ENCODE data around the gene NAT16. TPM values are rescaled to one million over a fixed set of nuclear protein-coding genes. Genes with fewer than 3 reads are reported as not detected.

Gene NAT16
- total and polyA plus RNA-seq, 2 donors (not counting 1 experiment from before 2014, with no cell fraction given) = not detected

- Histone ChIP-seq H3K27ac (ENCODE audit: low read length in 2 of 2) (no peak overlapping the region), H3K79me2 (ENCODE audit: control insufficient read depth, insufficient read depth, low read length) (no peaks in the 10 kb centered on the region), H3K4me1 (ENCODE audit: control insufficient read depth in 2 of 2, insufficient read depth in 2 of 2, low read length in 2 of 2) (peaks cover 14 to 23% of the 10 kb centered on the region in 2 donors), H3K36me3 (replicated peaks in 1 of 2; ENCODE audit: control extremely low read depth in 1 of 2, control insufficient read depth in 1 of 2, extremely low read depth in 1 of 2, insufficient read depth in 2 of 2, low read length in 1 of 2) (no peaks in the 10 kb centered on the region), H3K9ac (ENCODE audit: low read length) (no peak overlapping the region), H2AFZ (ENCODE audit: insufficient read depth, low read depth, low read length, poor library complexity, severe bottlenecking) (no peak overlapping the region), H3K4me2 (replicated peaks; ENCODE audit: low read depth, low read length, poor library complexity, severe bottlenecking) (no peak overlapping the region), H3K4me3 (ENCODE audit: control extremely low read depth in 1 of 5, extremely low read depth in 1 of 5, insufficient read depth in 1 of 5, low read depth in 2 of 5, low read length in 4 of 5) (no peak overlapping the region), H3K9me3 (ENCODE audit: control extremely low read depth in 1 of 3, control insufficient read depth in 2 of 3, insufficient read depth in 1 of 3, low read length in 2 of 3) (peaks cover 0 to 19% (median 0%) of the 10 kb centered on the region in 3 donors), H4K20me1 (ENCODE audit: control insufficient read depth, insufficient read depth, low read length, poor library complexity, severe bottlenecking) (no peaks in the 10 kb centered on the region), H3K27me3 (replicated peaks in 1 of 4; ENCODE audit: control extremely low read depth in 1 of 4, control insufficient read depth in 3 of 4, insufficient read depth in 4 of 4, low read length in 3 of 4) (peaks cover 0 to 42% (median 18%) of the 10 kb centered on the region in 4 experiments)
- POLR2A ChIA-PET = no interaction called here
- WGBS (ENCODE audit: insufficient coverage) = 75% methylated on average over 14 of the region's 14 CpGs
- intact Hi-C loops (cut with micrococcal nuclease) = no loop called here
- CTCF ChIA-PET = interaction anchor here (0.8 to 1.0 kb wide), 2 partner anchors 51 to 58 kb away, joined by 3 read pairs; no protein-coding TSS in a partner anchor
- TF ChIP-seq EZH2 (IDR thresholded peaks at IDR 0.05; ENCODE audit: borderline replicate concordance, insufficient read depth, low read depth, low read length, poor library complexity, severe bottlenecking) = no peak
- TF ChIP-seq, protein P1, sequence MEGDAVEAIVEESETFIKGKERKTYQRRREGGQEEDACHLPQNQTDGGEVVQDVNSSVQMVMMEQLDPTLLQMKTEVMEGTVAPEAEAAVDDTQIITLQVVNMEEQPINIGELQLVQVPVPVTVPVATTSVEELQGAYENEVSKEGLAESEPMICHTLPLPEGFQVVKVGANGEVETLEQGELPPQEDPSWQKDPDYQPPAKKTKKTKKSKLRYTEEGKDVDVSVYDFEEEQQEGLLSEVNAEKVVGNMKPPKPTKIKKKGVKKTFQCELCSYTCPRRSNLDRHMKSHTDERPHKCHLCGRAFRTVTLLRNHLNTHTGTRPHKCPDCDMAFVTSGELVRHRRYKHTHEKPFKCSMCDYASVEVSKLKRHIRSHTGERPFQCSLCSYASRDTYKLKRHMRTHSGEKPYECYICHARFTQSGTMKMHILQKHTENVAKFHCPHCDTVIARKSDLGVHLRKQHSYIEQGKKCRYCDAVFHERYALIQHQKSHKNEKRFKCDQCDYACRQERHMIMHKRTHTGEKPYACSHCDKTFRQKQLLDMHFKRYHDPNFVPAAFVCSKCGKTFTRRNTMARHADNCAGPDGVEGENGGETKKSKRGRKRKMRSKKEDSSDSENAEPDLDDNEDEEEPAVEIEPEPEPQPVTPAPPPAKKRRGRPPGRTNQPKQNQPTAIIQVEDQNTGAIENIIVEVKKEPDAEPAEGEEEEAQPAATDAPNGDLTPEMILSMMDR (IDR thresholded peaks at IDR 0.05) = no peak
- Mint-ChIP-seq H3K27ac (no peak overlapping the region), H3K4me1 (peaks cover 15% of the 10 kb centered on the region), H3K4me3 (no peak overlapping the region), H3K9me3 (ENCODE audit: insufficient read depth) (no peaks in the 10 kb centered on the region), H3K27me3 (peaks cover 20% of the 10 kb centered on the region)
- DNase-seq (no peak), ATAC-seq (ENCODE audit: low read depth) (no peak)
These were observed 18.4 kb upstream of the NAT16 start for GRCh38 chr7:101198476-101198875.

DNA sequence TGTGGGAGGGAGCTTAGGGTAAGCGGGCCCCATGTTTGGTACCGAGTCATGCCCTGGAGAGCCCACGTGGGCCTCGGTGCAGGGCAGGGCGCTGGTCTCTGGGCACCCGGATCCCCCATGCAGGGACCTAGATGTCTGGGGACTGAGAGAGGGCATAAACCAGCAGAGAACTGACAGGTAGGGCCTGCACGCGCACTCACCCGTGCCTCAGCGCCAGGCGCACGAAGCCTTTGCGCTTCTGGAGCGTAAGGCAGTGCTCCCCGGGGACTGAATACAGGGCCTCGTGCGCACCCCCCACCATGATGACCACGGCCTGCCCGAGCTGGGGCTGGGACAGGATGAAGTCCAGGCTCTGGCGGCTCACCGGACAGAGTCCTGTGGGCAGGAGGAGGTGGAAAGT, 17.9 kb upstream of the NAT16 start:
- CTCF ChIA-PET = interaction anchor here (1.0 kb wide), 1 partner anchor 57 kb away, joined by 3 read pairs; no protein-coding TSS in a partner anchor
- DNase-seq = no peak

More for the DNA sequence above, 17.9 kb upstream of the NAT16 start:
- ATAC-seq (ENCODE audit: low read depth) = no peak
- Histone ChIP-seq H3K4me1 (ENCODE audit: control insufficient read depth in 2 of 2, insufficient read depth in 2 of 2, low read length in 2 of 2) (peaks cover 12 to 19% of the 10 kb centered on the region in 2 donors), H4K20me1 (ENCODE audit: control insufficient read depth, insufficient read depth, low read length, poor library complexity, severe bottlenecking) (no peaks in the 10 kb centered on the region), H3K4me2 (replicated peaks; ENCODE audit: low read depth, low read length, poor library complexity, severe bottlenecking) (no peak overlapping the region), H3K9me3 (ENCODE audit: control extremely low read depth in 1 of 3, control insufficient read depth in 2 of 3, insufficient read depth in 1 of 3, low read length in 2 of 3) (peaks cover 0 to 24% (median 0%) of the 10 kb centered on the region in 3 donors), H3K27me3 (replicated peaks in 1 of 4; ENCODE audit: control extremely low read depth in 1 of 4, control insufficient read depth in 3 of 4, insufficient read depth in 4 of 4, low read length in 3 of 4) (peaks cover 0 to 42% (median 18%) of the 10 kb centered on the region in 4 experiments), H3K27ac (ENCODE audit: low read length in 2 of 2) (no peak overlapping the region), H3K79me2 (ENCODE audit: control insufficient read depth, insufficient read depth, low read length) (no peaks in the 10 kb centered on the region), H3K4me3 (ENCODE audit: control extremely low read depth in 1 of 5, extremely low read depth in 1 of 5, insufficient read depth in 1 of 5, low read depth in 2 of 5, low read length in 4 of 5) (no peak overlapping the region), H2AFZ (ENCODE audit: insufficient read depth, low read depth, low read length, poor library complexity, severe bottlenecking) (no peak overlapping the region), H3K9ac (ENCODE audit: low read length) (no peak overlapping the region), H3K36me3 (replicated peaks in 1 of 2; ENCODE audit: control extremely low read depth in 1 of 2, control insufficient read depth in 1 of 2, extremely low read depth in 1 of 2, insufficient read depth in 2 of 2, low read length in 1 of 2) (no peaks in the 10 kb centered on the region)
- intact Hi-C loops (cut with micrococcal nuclease) = no loop called here
- Mint-ChIP-seq H3K27ac (no peak overlapping the region), H3K4me3 (no peak overlapping the region), H3K4me1 (peaks cover 11% of the 10 kb centered on the region), H3K27me3 (peaks cover 18% of the 10 kb centered on the region), H3K9me3 (ENCODE audit: insufficient read depth) (no peaks in the 10 kb centered on the region)
- no peak for TF ChIP-seq EZH2 (IDR thresholded peaks at IDR 0.05; ENCODE audit: borderline replicate concordance, insufficient read depth, low read depth, low read length, poor library complexity, severe bottlenecking)
- TF ChIP-seq, protein P1 (IDR thresholded peaks at IDR 0.05) = no peak
- WGBS (ENCODE audit: insufficient coverage) = 81% methylated on average over 19 of the region's 21 CpGs
- POLR2A ChIA-PET = no interaction called here

All from B cell (primary cell).